ENCODE measurements around the gene SPTBN2. TPM values are rescaled to one million over a fixed set of nuclear protein-coding genes. Genes with fewer than 3 reads are reported as not detected.
"Not testable (repeated sequence)": the region's sequence is repeated elsewhere in the genome, so short reads cannot be mapped to it uniquely, and the experiment has no call there.

Gene SPTBN2
- total RNA-seq, 2 experiments from 2014 or later = not detected

GRCh38 chr11:66727282-66728037 lies 1.6 kb downstream of the SPTBN2 start:
- Mint-ChIP-seq H3K27ac (no peak overlapping the region), H3K9me3 (no peaks in the 10 kb centered on the region), H3K4me3 (peak overlapping the region; percentile 83), H3K36me3 (ENCODE audit: low read depth) (no peaks in the 10 kb centered on the region), H3K27me3 (peaks cover 77% of the 10 kb centered on the region), H3K4me1 (ENCODE audit: low read depth) (peaks cover 19% of the 10 kb centered on the region)
- DNase-seq (peak in 6 of 14 experiments; percentile 6 to 58 (median 30)), ATAC-seq (ENCODE audit: poor library complexity) (peak; percentile 46)
- CTCF ChIA-PET = no interaction called here
- POLR2A ChIA-PET = interaction anchor here (0.9 to 1.3 kb wide), 3 partner anchors 18 to 232 kb away, joined by 3 to 8 read pairs (median 3); partner anchors contain the start of gene RCE1
- peak overlapping the region; percentile 46 for H3K4me3 ChIP-seq (ENCODE audit: low read length)
- peaks cover 51 to 64% of the 10 kb centered on the region in 2 experiments for H3K27me3 ChIP-seq (ENCODE audit: control insufficient read depth in 1 of 2, insufficient read depth in 2 of 2, low read length in 2 of 2)
- TF ChIP-seq CTCF (IDR thresholded peaks at IDR 0.05) = no peak
- H3K36me3 ChIP-seq (ENCODE audit: insufficient read depth, low read length) = no peaks in the 10 kb centered on the region
- peaks cover 16% of the 10 kb centered on the region for H3K4me1 ChIP-seq (ENCODE audit: insufficient read depth, low read length)
- H3K27ac ChIP-seq (ENCODE audit: low read depth in 1 of 2, low read length in 2 of 2) = no peak overlapping the region
- intact Hi-C loops (cut with DNase I, micrococcal nuclease) = no loop called here
- peaks cover 0 to 6% of the 10 kb centered on the region in 2 experiments for H3K9me3 ChIP-seq (ENCODE audit: control insufficient read depth in 1 of 2, insufficient read depth in 1 of 2, low read length in 2 of 2)

GRCh38 chr11:66725647-66726046 lies 3.4 kb downstream of the SPTBN2 start:
- Histone ChIP-seq H3K4me3 (ENCODE audit: low read length) (no peak overlapping the region), H3K27ac (ENCODE audit: low read depth in 1 of 2, low read length in 2 of 2) (no peak overlapping the region), H3K4me1 (ENCODE audit: insufficient read depth, low read length) (peaks cover 16% of the 10 kb centered on the region), H3K36me3 (ENCODE audit: insufficient read depth, low read length) (no peaks in the 10 kb centered on the region), H3K27me3 (ENCODE audit: control insufficient read depth in 1 of 2, insufficient read depth in 2 of 2, low read length in 2 of 2) (peaks cover 51 to 55% of the 10 kb centered on the region in 2 experiments), H3K9me3 (ENCODE audit: control insufficient read depth in 1 of 2, insufficient read depth in 1 of 2, low read length in 2 of 2) (peaks cover 0 to 6% of the 10 kb centered on the region in 2 experiments)
- Mint-ChIP-seq H3K4me1 (ENCODE audit: low read depth) (peaks cover 19% of the 10 kb centered on the region), H3K36me3 (ENCODE audit: low read depth) (no peaks in the 10 kb centered on the region), H3K27ac (no peak overlapping the region), H3K9me3 (no peaks in the 10 kb centered on the region), H3K27me3 (peaks cover 77% of the 10 kb centered on the region), H3K4me3 (no peak overlapping the region)
- ATAC-seq (ENCODE audit: poor library complexity) = no peak
- no peak for DNase-seq
- intact Hi-C loops (cut with DNase I, micrococcal nuclease) = no loop called here
- CTCF ChIA-PET = no interaction called here
- TF ChIP-seq CTCF (IDR thresholded peaks at IDR 0.05) = no peak
- POLR2A ChIA-PET = no interaction called here

GRCh38 chr11:66725114-66725513 lies 3.9 kb downstream of the SPTBN2 start:
- H3K27me3 Mint-ChIP-seq = peaks cover 82% of the 10 kb centered on the region
- no peaks in the 10 kb centered on the region for H3K36me3 ChIP-seq (ENCODE audit: insufficient read depth, low read length)
- H3K4me3 Mint-ChIP-seq = no peak overlapping the region
- H3K4me3 ChIP-seq (ENCODE audit: low read length) = no peak overlapping the region
- no peak overlapping the region for H3K27ac ChIP-seq (ENCODE audit: low read depth in 1 of 2, low read length in 2 of 2)
- DNase-seq (no peak), ATAC-seq (ENCODE audit: poor library complexity) (no peak)
- peaks cover 0 to 6% of the 10 kb centered on the region in 2 experiments for H3K9me3 ChIP-seq (ENCODE audit: control insufficient read depth in 1 of 2, insufficient read depth in 1 of 2, low read length in 2 of 2)
- H3K27me3 ChIP-seq (ENCODE audit: control insufficient read depth in 1 of 2, insufficient read depth in 2 of 2, low read length in 2 of 2) = peaks cover 48 to 49% of the 10 kb centered on the region in 2 experiments
- no peak for TF ChIP-seq CTCF (IDR thresholded peaks at IDR 0.05)
- ChIA-PET POLR2A (no interaction called here), CTCF (no interaction called here)
- intact Hi-C loops (cut with DNase I, micrococcal nuclease) = no loop called here
- H3K4me1 Mint-ChIP-seq (ENCODE audit: low read depth) = peaks cover 19% of the 10 kb centered on the region
- H3K36me3 Mint-ChIP-seq (ENCODE audit: low read depth) = no peaks in the 10 kb centered on the region
- H3K9me3 Mint-ChIP-seq = no peaks in the 10 kb centered on the region
- no peak overlapping the region for H3K27ac Mint-ChIP-seq
- peaks cover 18% of the 10 kb centered on the region for H3K4me1 ChIP-seq (ENCODE audit: insufficient read depth, low read length)

GRCh38 chr11:66724167-66724566 lies 4.8 kb downstream of the SPTBN2 start:
- H3K4me1 Mint-ChIP-seq (ENCODE audit: low read depth) = peaks cover 17% of the 10 kb centered on the region
- Histone ChIP-seq H3K4me1 (ENCODE audit: insufficient read depth, low read length) (peaks cover 23% of the 10 kb centered on the region), H3K27me3 (ENCODE audit: control insufficient read depth in 1 of 2, insufficient read depth in 2 of 2, low read length in 2 of 2) (peaks cover 42 to 47% of the 10 kb centered on the region in 2 experiments)
- H3K27ac ChIP-seq (ENCODE audit: low read depth in 1 of 2, low read length in 2 of 2); CTCF ChIA-PET; H3K9me3 ChIP-seq (ENCODE audit: control insufficient read depth in 1 of 2, insufficient read depth in 1 of 2, low read length in 2 of 2); POLR2A ChIA-PET; intact Hi-C loops (cut with DNase I, micrococcal nuclease); H3K36me3 Mint-ChIP-seq (ENCODE audit: low read depth); H3K27ac Mint-ChIP-seq; H3K4me3 Mint-ChIP-seq; H3K36me3 ChIP-seq (ENCODE audit: insufficient read depth, low read length); ATAC-seq (ENCODE audit: poor library complexity); DNase-seq; H3K9me3 Mint-ChIP-seq; H3K4me3 ChIP-seq (ENCODE audit: low read length): not testable (repeated sequence)
- H3K27me3 Mint-ChIP-seq = peaks cover 82% of the 10 kb centered on the region

All from CD4-positive, alpha-beta T cell (primary cell).